Adrenal gland (tissue), 5 donors: ENCODE data around the gene PRICKLE2.

Experiments
- CTCF ChIP-seq, 6 experiments: fragments of 450-650 bp in 4 of 6; fragments of 200-600 bp in 2 of 6; sonication (generic) in 1 of 6; IDR thresholded peaks; 1 replicate in 5 of 6; 2 replicates in 1 of 6; pipeline versions ENCODE4 v1.5.1 to v1.8.0; 2016 to 2021; ENCODE audit warnings: antibody characterized with exemption in 6 of 6, mild to moderate bottlenecking in 2 of 6, moderate library complexity in 1 of 6
- POLR2A ChIP-seq, 2 donors: fragments of 450-650 bp; IDR thresholded peaks; one replicate each; pipeline ENCODE4 v1.6.1; 2017; ENCODE audit warnings: antibody characterized with exemption in 2 of 2, mild to moderate bottlenecking in 2 of 2, moderate library complexity in 1 of 2
- donor health status: DM: no; HTN: no; CAD: no.

- TF ChIP-seq CTCF (IDR thresholded peaks at IDR 0.05) (no peak), POLR2A (IDR thresholded peaks at IDR 0.05) (no peak)
Observed at GRCh38 chr3:64131725-64132469, 93.4 kb downstream of the PRICKLE2 start.
